Prostate gland (tissue), 2 donors: ENCODE results near the gene MPL.

ENCODE experiments used
- POLR2A ChIP-seq: fragments of 450-650 bp; IDR thresholded peaks from one replicate; pipeline ENCODE4 v1.6.1; 2016; ENCODE audit warnings: antibody characterized with exemption, mild to moderate bottlenecking
- TF ChIP-seq, protein P1 (sequence below), 4 experiments: fragments of 200-600 bp in 2 of 4; fragments of 450-650 bp in 2 of 4; sonication (generic) in 2 of 4; IDR thresholded peaks; 1 replicate in 3 of 4; 2 replicates in 1 of 4; pipeline ENCODE4 v1.5.1; 2016 to 2019; ENCODE audit warnings: antibody characterized with exemption in 4 of 4, mild to moderate bottlenecking in 2 of 4, moderate library complexity in 2 of 4

GRCh38 chr1:43372172-43372571 is 34.6 kb downstream of the MPL start:
- TF ChIP-seq, protein P1, sequence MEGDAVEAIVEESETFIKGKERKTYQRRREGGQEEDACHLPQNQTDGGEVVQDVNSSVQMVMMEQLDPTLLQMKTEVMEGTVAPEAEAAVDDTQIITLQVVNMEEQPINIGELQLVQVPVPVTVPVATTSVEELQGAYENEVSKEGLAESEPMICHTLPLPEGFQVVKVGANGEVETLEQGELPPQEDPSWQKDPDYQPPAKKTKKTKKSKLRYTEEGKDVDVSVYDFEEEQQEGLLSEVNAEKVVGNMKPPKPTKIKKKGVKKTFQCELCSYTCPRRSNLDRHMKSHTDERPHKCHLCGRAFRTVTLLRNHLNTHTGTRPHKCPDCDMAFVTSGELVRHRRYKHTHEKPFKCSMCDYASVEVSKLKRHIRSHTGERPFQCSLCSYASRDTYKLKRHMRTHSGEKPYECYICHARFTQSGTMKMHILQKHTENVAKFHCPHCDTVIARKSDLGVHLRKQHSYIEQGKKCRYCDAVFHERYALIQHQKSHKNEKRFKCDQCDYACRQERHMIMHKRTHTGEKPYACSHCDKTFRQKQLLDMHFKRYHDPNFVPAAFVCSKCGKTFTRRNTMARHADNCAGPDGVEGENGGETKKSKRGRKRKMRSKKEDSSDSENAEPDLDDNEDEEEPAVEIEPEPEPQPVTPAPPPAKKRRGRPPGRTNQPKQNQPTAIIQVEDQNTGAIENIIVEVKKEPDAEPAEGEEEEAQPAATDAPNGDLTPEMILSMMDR (IDR thresholded peaks at IDR 0.05), result no peak
- no peak for TF ChIP-seq POLR2A
